Measurements from ENCODE around the gene VWCE. TPM values are rescaled to one million over a fixed set of nuclear protein-coding genes. Genes with fewer than 3 reads are reported as not detected.

VWCE gene
- total RNA-seq, 1 donor from 2014 or later, result 7.7 TPM

GRCh38 chr11:61287338-61287977 lies 7.7 kb downstream of the VWCE start:
- DNase-seq (ENCODE audit: low spot score), result no peak

DNA sequence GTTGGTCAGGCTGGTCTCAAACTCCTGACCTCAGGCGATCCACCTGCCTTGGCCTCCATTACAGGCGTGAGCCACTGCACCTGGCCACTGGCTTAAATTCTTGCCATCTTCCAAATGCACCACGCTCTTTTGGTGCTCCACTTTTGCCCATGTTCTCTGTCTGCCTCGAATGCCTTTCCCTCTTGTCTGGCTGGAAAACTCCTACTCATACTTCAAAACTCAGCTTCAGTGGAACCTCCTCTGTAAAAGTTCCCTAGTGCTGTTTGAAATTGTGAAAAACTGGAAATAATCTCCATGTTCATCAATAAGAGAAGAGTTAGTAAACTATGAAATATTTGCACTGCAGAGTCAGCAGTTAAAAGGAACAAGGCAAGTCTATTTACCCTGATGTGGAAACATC lies 11.5 kb downstream of the VWCE start:
- DNase-seq (ENCODE audit: low spot score), result no peak

DNA sequence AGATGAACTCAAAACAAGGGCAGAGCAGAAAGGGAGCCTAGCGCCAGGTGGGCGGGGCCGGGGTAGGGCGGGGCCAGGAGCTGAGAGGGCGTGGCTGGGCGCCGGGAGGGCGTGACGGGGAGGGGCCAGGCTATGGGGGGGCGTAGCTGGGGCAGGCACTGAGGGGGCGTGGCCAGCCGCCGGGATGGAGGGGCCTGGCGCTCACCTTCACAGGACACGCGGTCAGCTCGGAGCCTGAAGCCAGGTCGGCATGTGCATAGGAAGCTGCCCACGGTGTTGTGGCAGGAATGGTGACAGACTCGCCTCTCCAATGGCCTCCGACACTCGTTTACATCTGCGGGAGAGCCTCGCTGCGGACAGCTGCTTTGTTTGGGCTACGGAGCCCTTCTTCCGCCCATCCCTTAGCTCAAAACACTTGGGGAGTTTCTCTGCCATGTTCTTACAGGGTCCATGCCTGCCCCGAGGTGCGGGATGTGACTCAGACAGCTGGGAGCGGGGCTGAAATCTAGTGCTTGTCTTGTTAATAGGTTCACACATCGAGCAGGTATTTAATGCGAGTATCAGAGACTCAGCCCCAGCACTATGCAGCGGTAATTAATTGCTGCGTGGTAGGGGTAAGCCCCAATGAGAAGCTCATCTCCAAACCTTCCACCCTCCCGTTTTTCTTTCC lies 13.4 kb downstream of the VWCE start:
- no peak for DNase-seq (ENCODE audit: low spot score)

GRCh38 chr11:61280883-61281580 lies 14.1 kb downstream of the VWCE start:
- DNase-seq (ENCODE audit: low spot score), result no peak

DNA sequence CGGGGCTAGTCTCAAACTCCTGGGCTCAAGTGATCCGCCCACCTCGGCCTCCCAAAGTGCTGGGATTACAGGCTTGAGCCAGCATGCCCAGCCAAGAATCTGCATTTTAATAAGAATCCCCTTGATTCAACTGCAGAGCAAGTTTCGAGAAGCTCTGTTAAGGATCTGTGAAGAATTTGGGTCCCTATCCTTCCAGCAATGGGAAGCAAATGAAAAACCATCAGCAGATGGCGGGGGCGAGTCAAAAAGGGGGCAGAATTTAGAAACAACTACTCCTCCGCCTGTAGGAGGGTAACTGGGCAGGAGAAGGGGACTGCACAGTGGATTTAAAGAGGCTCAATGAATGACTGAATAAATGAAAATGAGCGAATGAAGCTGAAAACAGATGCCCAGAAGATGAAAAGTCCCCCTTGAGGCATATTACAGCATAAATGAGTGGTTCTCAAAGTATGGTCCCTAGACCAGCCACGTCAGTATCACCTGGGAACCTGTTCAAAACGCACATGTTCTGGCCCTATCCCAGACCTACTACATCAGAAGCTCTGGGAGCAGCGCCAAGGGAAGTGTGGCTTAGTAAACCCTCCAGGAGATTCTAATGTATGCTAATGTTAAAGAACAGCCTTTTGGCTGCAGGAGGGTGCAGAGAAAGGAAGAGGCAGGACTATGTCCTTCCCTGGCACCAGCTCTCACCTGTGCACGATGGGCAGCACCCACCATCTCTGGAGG lies 15.0 kb downstream of the VWCE start:
- no peak for DNase-seq (ENCODE audit: low spot score)

- no peak for DNase-seq (ENCODE audit: low spot score)
These were observed 17.1 kb downstream of the VWCE start for GRCh38 chr11:61278001-61278470.

DNA sequence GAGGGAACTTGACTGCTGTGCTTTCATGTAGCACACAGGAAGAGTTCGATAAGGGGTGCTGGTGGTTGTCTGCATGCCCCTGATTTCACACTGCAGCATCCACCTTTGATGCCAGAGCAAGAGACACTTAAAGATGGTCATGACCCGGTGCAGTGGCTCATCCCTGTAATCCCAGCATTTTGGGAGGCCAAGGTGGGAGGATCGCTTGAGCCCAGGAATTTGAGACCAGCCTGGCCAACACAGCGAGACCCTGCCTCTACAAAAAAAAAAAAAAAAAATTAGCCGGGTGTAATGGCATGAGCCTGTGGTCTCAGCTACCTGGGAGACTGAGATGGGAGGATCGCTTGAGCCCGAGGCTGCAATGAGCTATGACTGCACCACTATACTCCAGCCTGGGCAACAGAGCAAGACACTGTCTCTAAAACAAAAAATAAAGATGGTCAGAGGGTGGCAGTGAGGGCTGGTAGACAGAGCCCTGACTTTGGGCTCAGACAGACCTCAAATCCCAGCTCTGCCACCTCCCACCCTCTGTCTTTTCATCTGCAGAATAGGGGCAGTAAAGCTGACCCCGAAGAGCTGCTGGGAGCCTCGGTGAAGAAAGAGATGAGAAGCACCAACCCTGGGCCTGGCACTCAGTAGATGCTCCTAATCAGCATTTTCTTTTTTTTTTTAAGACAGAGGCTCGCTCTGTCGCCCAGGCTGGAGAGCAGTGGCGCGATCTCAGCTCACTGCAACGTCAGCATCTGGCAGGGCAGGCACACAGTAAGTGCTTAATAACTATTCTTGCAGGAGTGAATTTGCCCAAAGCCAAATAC lies 17.7 kb downstream of the VWCE start:
- no peak for DNase-seq (ENCODE audit: low spot score)

- no peak for DNase-seq (ENCODE audit: low spot score)
These were observed 19.9 kb downstream of the VWCE start for GRCh38 chr11:61275191-61275590.

GRCh38 chr11:61274084-61274483 lies 21.0 kb downstream of the VWCE start:
- no peak for DNase-seq (ENCODE audit: low spot score)

GRCh38 chr11:61273178-61274078 lies 21.7 kb downstream of the VWCE start:
- DNase-seq (ENCODE audit: low spot score), result no peak

- DNase-seq (ENCODE audit: low spot score), result no peak
These were observed 22.4 kb downstream of the VWCE start for GRCh38 chr11:61272731-61273130.

GRCh38 chr11:61270354-61271076 lies 24.6 kb downstream of the VWCE start:
- no peak for DNase-seq (ENCODE audit: low spot score)

GRCh38 chr11:61268588-61269250 lies 26.4 kb downstream of the VWCE start:
- DNase-seq (ENCODE audit: low spot score), result no peak

GRCh38 chr11:61267437-61267841 lies 27.7 kb downstream of the VWCE start:
- no peak for DNase-seq (ENCODE audit: low spot score)

DNA sequence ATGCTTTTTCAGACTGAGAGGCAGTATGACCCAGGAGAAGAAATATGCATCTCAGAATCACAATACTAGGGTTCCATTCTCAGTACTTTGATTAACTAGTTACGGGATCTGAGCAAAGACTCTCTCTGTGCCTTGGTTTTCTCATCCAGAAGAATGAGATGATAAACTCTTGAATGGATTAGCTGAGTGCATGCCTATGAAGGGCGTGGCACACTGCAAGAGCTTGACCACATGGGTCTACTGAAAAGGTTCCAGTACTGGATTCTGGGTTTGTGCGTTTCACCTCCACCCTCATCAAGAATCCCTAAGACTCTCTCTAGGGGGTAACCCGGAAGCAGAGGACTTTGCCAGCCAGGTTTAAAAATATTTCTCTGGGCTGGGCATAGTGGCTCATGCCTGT lies 28.5 kb downstream of the VWCE start:
- DNase-seq (ENCODE audit: low spot score), result no peak

DNA sequence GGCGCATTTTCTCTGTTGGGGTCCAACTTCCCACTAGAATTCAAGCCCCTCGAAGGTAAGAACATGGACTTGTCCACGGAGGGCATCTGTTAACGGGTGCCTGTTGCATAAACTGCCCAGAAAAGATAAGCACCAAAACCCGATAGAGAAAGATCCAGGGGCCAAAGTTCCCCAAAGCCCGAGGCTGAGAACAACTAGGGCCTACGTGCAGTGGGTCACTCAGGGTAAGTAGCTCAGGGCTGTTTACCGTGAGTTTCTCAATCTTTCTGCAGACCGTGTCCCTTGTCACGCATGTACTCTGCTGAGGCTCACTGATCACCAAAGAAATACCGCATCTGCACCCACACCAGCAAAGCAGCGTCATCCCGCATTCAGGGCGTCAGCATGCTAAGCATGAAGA lies 29.8 kb downstream of the VWCE start:
- no peak for DNase-seq (ENCODE audit: low spot score)

DNA sequence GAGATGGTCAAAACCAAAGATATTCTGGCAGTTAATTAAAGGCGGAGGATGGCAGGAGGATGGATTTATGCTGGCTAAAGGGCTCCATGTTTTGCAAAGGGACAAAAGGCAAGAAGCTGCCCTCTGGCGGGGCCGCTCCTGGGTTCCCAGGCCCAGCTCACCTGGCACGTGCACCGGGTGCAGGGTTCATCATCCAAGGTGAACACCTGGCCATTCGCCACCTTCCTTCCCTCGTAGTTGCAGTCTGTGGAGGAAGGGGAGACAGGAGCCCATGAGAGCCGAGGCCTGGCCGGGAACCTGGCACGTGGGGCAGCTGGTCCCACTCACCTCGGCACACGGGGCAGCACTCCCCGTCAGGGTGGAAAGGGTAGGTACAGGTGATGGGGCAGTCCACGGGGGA lies 30.3 kb downstream of the VWCE start:
- no peak for DNase-seq (ENCODE audit: low spot score)

DNA sequence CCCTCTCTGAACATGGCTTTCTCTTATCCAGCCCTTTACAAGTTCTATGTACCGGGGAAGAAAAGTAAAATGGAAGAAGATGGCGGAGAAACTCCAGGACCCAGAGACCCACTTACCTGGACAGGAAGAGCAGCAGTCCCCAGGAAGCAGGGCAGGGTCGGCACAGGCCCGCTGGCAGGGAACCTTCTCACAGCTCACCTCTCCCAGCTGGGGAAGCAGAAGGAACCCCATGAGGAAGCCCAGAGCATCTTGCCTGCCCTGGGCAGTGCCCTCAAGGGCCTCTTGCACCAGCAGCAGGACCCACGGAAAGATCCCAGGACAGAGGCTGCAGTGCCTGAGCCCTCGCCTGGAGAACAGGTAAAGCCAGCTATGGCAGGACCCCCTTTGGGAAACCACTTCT lies 30.7 kb downstream of the VWCE start:
- no peak for DNase-seq (ENCODE audit: low spot score)

- no peak for DNase-seq (ENCODE audit: low spot score)
These were observed 35.8 kb downstream of the VWCE start for GRCh38 chr11:61259363-61259762.
